Motor neuron (in vitro differentiated cells): Measurements from ENCODE around the gene PDCL3. TPM values are rescaled to one million over a fixed set of nuclear protein-coding genes. Genes with fewer than 3 reads are reported as not detected.

Experiments used
- ATAC-seq, 8 experiments: fragments of 200-7000 bp; cut with Tn5 transposase; replicated peaks in 6 of 8; 2 replicates each; pipeline ENCODE4 v1.8.0; 2021; ENCODE audit warnings: mild to moderate bottlenecking in 8 of 8, moderate library complexity in 8 of 8
- H3K27ac ChIP-seq, 2 donors: fragments of 250-450 bp; sonication (Bioruptor Pico); 2 replicates each; pipeline ENCODE4 v1.9.0; 2021; ENCODE audit warnings: antibody characterized with exemption in 2 of 2, mild to moderate bottlenecking in 2 of 2, moderate library complexity in 1 of 2
- H3K4me1 ChIP-seq, 2 donors: fragments of 250-450 bp; sonication (Bioruptor Pico); replicated peaks in 1 of 2; 2 replicates each; pipeline ENCODE4 v1.6.1; 2021; ENCODE audit warnings: antibody characterized with exemption in 2 of 2, mild to moderate bottlenecking in 2 of 2, moderate library complexity in 1 of 2
- H3K4me3 ChIP-seq, 5 donors: fragments of 250-450 bp; sonication (Bioruptor Pico); 2 replicates each; pipeline ENCODE4 v1.9.0; 2021; ENCODE audit warnings: antibody characterized with exemption in 5 of 5, mild to moderate bottlenecking in 5 of 5, moderate library complexity in 4 of 5
- WGBS, 10 experiments: fragments of 450-650 bp; shearing (Covaris generic); methylation state at CpG; one replicate each; pipeline ENCODE4 v1.0.0; 2022; 5-methylcytosine and 5-hydroxymethylcytosine counted together
- in situ Hi-C, 9 experiments: fragments of 400-800 bp; cut with MboI; loops; one replicate each; pipeline ENCODE4 v1.15.0; 2021; ENCODE audit warnings: low sequenced_read_pairs in 9 of 9, low pct_unique_long_range_greater_than_20kb in 2 of 9; ENCODE audit not compliant: unreplicated experiment in 9 of 9
- total RNA-seq, 8 experiments: library from RNA; unstranded; fragments of 300-600 nt; gene quantifications; 2 replicates each; pipeline versions ENCODE4 v1.2.3 to v1.2.4, GENCODE V29; 2022

PDCL3 gene
- total RNA-seq, 8 experiments from 2014 or later: 10.9 to 28.3 (median 12.7) TPM

- ATAC-seq: no peak
- in situ Hi-C loops: loop anchor here (10.0 to 25.0 kb wide), 5 partner anchors 92 to 592 kb away; no protein-coding TSS in a partner anchor
Measured at GRCh38 chr2:100619951-100620350, 57.2 kb downstream of the PDCL3 start.

GRCh38 chr2:100620481-100620880 is 57.7 kb downstream of the PDCL3 start:
- Histone ChIP-seq H3K4me3 (no peak overlapping the region), H3K4me1 (no peaks in the 10 kb centered on the region), H3K27ac (no peak overlapping the region)
- no peak for ATAC-seq
- WGBS, 10 experiments: 0 to 100% (median 80%) methylated on average over 1 to 2 of the region's 3 CpGs; no CpG with 5 or more reads in 5 of the 10 experiments
- in situ Hi-C loops: loop anchor here in 7 of 9 experiments (25.0 kb wide), 3 partner anchors 92 to 592 kb away; no protein-coding TSS in a partner anchor

More at GRCh38 chr2:100619951-100620350, 57.2 kb downstream of the PDCL3 start:
- H3K27ac ChIP-seq: no peak overlapping the region
- WGBS, 10 experiments: 30 to 100% (median 67%) methylated on average over 1 to 4 of the region's 6 CpGs; no CpG with 5 or more reads in 1 of the 10 experiments
- H3K4me3 ChIP-seq: no peak overlapping the region
- H3K4me1 ChIP-seq: no peaks in the 10 kb centered on the region

GRCh38 chr2:100621371-100621951 is 58.7 kb downstream of the PDCL3 start:
- ATAC-seq: peak in 3 of 8 experiments; percentile 46 to 81 (median 66)
- 0 to 97% (median 40%) methylated on average over 1 to 5 of the region's 8 CpGs; no CpG with 5 or more reads in 2 of the 10 experiments for WGBS, 10 experiments
- Histone ChIP-seq H3K4me1 (no peaks in the 10 kb centered on the region), H3K27ac (no peak overlapping the region), H3K4me3 (no peak overlapping the region)
- in situ Hi-C loops: loop anchor here in 7 of 9 experiments (25.0 kb wide), 3 partner anchors 91 to 591 kb away; no protein-coding TSS in a partner anchor

GRCh38 chr2:100623033-100623715 is 60.4 kb downstream of the PDCL3 start:
- no peak for ATAC-seq
- 25 to 100% (median 70%) methylated on average over 1 to 8 of the region's 8 CpGs for WGBS, 10 experiments
- in situ Hi-C loops: loop anchor here in 7 of 9 experiments (25.0 kb wide), 3 partner anchors 89 to 589 kb away; no protein-coding TSS in a partner anchor
- H3K27ac ChIP-seq: no peak overlapping the region
- peaks cover 14 to 16% of the 10 kb centered on the region in 2 donors for H3K4me1 ChIP-seq
- H3K4me3 ChIP-seq: no peak overlapping the region

- 17 to 100% (median 79%) methylated on average over 1 to 2 of the region's 2 CpGs; no CpG with 5 or more reads in 2 of the 10 experiments for WGBS, 10 experiments
- in situ Hi-C loops: loop anchor here in 7 of 9 experiments (25.0 kb wide), 3 partner anchors 88 to 588 kb away; no protein-coding TSS in a partner anchor
- no peak overlapping the region for H3K4me3 ChIP-seq
- H3K4me1 ChIP-seq: peaks cover 17% of the 10 kb centered on the region in 2 donors
- ATAC-seq: peak in 1 of 8 experiments; percentile 75
- no peak overlapping the region for H3K27ac ChIP-seq
Measured at GRCh38 chr2:100623930-100624329, 61.1 kb downstream of the PDCL3 start.

GRCh38 chr2:100624536-100624935 is 61.7 kb downstream of the PDCL3 start:
- Histone ChIP-seq H3K27ac (no peak overlapping the region), H3K4me3 (no peak overlapping the region), H3K4me1 (peaks cover 17% of the 10 kb centered on the region in 2 donors)
- ATAC-seq: peak in 1 of 8 experiments; percentile 29
- in situ Hi-C loops: loop anchor here in 7 of 9 experiments (25.0 kb wide), 3 partner anchors 88 to 588 kb away; no protein-coding TSS in a partner anchor
- WGBS, 10 experiments: 0 to 100% (median 87%) methylated on average over 1 to 3 of the region's 4 CpGs; no CpG with 5 or more reads in 1 of the 10 experiments

GRCh38 chr2:100625717-100626116 is 62.9 kb downstream of the PDCL3 start:
- Histone ChIP-seq H3K4me1 (peaks cover 17 to 25% of the 10 kb centered on the region in 2 donors), H3K4me3 (no peak overlapping the region), H3K27ac (no peak overlapping the region)
- WGBS, 10 experiments: 17 to 93% (median 52%) methylated on average over 2 to 6 of the region's 6 CpGs; no CpG with 5 or more reads in 2 of the 10 experiments
- ATAC-seq: peak in 2 of 8 experiments; percentile 47 to 56
- in situ Hi-C loops: no loop called here

Other genes starting within 250 kb of the PDCL3 start
- 10 to 100 TPM in 4 of 8 experiments, 1 to 10 TPM in 1, under 1 TPM in 3; 0.10 to 50.5 (median 9.2) TPM for gene LONRF2, start 240.5 kb upstream of the PDCL3 start, total RNA-seq
- gene CHST10, start 145.3 kb upstream of the PDCL3 start, total RNA-seq: 10 to 100 TPM in 6 of 8 experiments, 1 to 10 TPM in 2; 2.5 to 40.8 (median 20.6) TPM
- gene NMS, start 92.5 kb upstream of the PDCL3 start, total RNA-seq: 1 to 10 TPM in 1 of 8 experiments, not detected in 7; 1.1 TPM